HUES64 (cell line): ENCODE data around the gene TLE6.
"Not testable (repeated sequence)": the region's sequence is repeated elsewhere in the genome, so short reads cannot be mapped to it uniquely, and the experiment has no call there.

Source experiments
- H3K27ac ChIP-seq: 2 replicates; pipeline ENCODE4 v1.7.0; 2013; ENCODE audit warnings: low read depth, low read length, inconsistent platforms
- H3K27me3 ChIP-seq: 2 replicates; pipeline ENCODE4 v1.6.1; 2013; ENCODE audit warnings: mild to moderate bottlenecking, low read length; ENCODE audit not compliant: insufficient read depth
- H3K36me3 ChIP-seq: 2 replicates; pipeline ENCODE4 v1.6.1; 2013; ENCODE audit warnings: mild to moderate bottlenecking, low read length; ENCODE audit not compliant: insufficient read depth
- H3K4me1 ChIP-seq: 2 replicates; pipeline ENCODE4 v1.6.1; 2013; ENCODE audit warnings: mild to moderate bottlenecking, low read length, moderate library complexity; ENCODE audit not compliant: insufficient read depth
- H3K4me3 ChIP-seq: 2 replicates; pipeline ENCODE4 v1.5.1; 2013; ENCODE audit warnings: mild to moderate bottlenecking, low read length, moderate library complexity
- H3K9ac ChIP-seq: 2 replicates; pipeline ENCODE4 v1.6.1; 2013; ENCODE audit warnings: mild to moderate bottlenecking, low read depth, low read length
- H3K9me3 ChIP-seq: 2 replicates; pipeline ENCODE4 v1.6.1; 2013; ENCODE audit warnings: low read depth, low read length; ENCODE audit not compliant: insufficient read depth
- WGBS: fragments of 150-250, 120-280 bp; methylation state at CpG from one replicate; pipeline ENCODE4 v1.1.7; 2013; ENCODE audit warnings: missing lambda C conversion rate; 5-methylcytosine and 5-hydroxymethylcytosine counted together

Gene TLE6

GRCh38 chr19:2988568-2988967, 11.2 kb downstream of the TLE6 start:
- Histone ChIP-seq H3K4me3 (no peak overlapping the region), H3K27ac (no peak overlapping the region), H3K9ac (no peak overlapping the region), H3K4me1 (peaks cover 16% of the 10 kb centered on the region), H3K36me3 (no peaks in the 10 kb centered on the region), H3K9me3 (no peaks in the 10 kb centered on the region), H3K27me3 (peaks cover 38% of the 10 kb centered on the region)
- WGBS: 85% methylated on average over 3 of the region's 3 CpGs

GRCh38 chr19:2989236-2989946, 12.0 kb downstream of the TLE6 start:
- 88% methylated on average over 15 of the region's 15 CpGs for WGBS

GRCh38 chr19:2992333-2992732, 15.0 kb downstream of the TLE6 start:
- H3K9ac ChIP-seq, H3K36me3 ChIP-seq, H3K9me3 ChIP-seq, H3K4me1 ChIP-seq, H3K4me3 ChIP-seq, H3K27ac ChIP-seq: not testable (repeated sequence)
- peaks cover 11% of the 10 kb centered on the region for H3K27me3 ChIP-seq
- WGBS: 94% methylated on average over 11 of the region's 11 CpGs

More at GRCh38 chr19:2989236-2989946, 12.0 kb downstream of the TLE6 start:
- Histone ChIP-seq H3K4me1 (peaks cover 16% of the 10 kb centered on the region), H3K36me3 (no peaks in the 10 kb centered on the region), H3K4me3 (no peak overlapping the region), H3K27me3 (peaks cover 35% of the 10 kb centered on the region), H3K9ac (no peak overlapping the region), H3K9me3 (no peaks in the 10 kb centered on the region), H3K27ac (no peak overlapping the region)

GRCh38 chr19:2992958-2993357, 15.6 kb downstream of the TLE6 start:
- WGBS: 72% methylated on average over 13 of the region's 14 CpGs
- H3K4me3 ChIP-seq: no peak overlapping the region
- H3K9ac ChIP-seq: no peak overlapping the region

GRCh38 chr19:2993579-2993978, 16.2 kb downstream of the TLE6 start:
- no peaks in the 10 kb centered on the region for H3K36me3 ChIP-seq
- H3K27ac ChIP-seq: no peak overlapping the region
- H3K27me3 ChIP-seq: peaks cover 3% of the 10 kb centered on the region; the same call in 1 of the 2 replicates
- H3K9ac ChIP-seq: no peak overlapping the region
- H3K4me3 ChIP-seq: no peak overlapping the region
- 81% methylated on average over 9 of the region's 9 CpGs for WGBS
- no peaks in the 10 kb centered on the region for H3K4me1 ChIP-seq
- no peaks in the 10 kb centered on the region for H3K9me3 ChIP-seq

More at GRCh38 chr19:2992958-2993357, 15.6 kb downstream of the TLE6 start:
- no peaks in the 10 kb centered on the region for H3K36me3 ChIP-seq
- H3K9me3 ChIP-seq: no peaks in the 10 kb centered on the region
- H3K27me3 ChIP-seq: peaks cover 8% of the 10 kb centered on the region
- peaks cover under 1% of the 10 kb centered on the region; the same call in 1 of the 2 replicates for H3K4me1 ChIP-seq
- no peak overlapping the region for H3K27ac ChIP-seq

GRCh38 chr19:2994588-2995131, 17.3 kb downstream of the TLE6 start:
- no peaks in the 10 kb centered on the region for H3K9me3 ChIP-seq
- no peaks in the 10 kb centered on the region for H3K4me1 ChIP-seq
- 76% methylated on average over 13 of the region's 15 CpGs for WGBS
- no peaks in the 10 kb centered on the region for H3K36me3 ChIP-seq
- no peak overlapping the region for H3K27ac ChIP-seq
- no peak overlapping the region for H3K9ac ChIP-seq
- no peaks in the 10 kb centered on the region for H3K27me3 ChIP-seq
- H3K4me3 ChIP-seq: no peak overlapping the region

GRCh38 chr19:2997720-2998119, 20.4 kb downstream of the TLE6 start:
- no peak overlapping the region for H3K27ac ChIP-seq
- H3K27me3 ChIP-seq: no peaks in the 10 kb centered on the region
- H3K36me3 ChIP-seq: no peaks in the 10 kb centered on the region
- H3K9me3 ChIP-seq: no peaks in the 10 kb centered on the region
- no peak overlapping the region for H3K9ac ChIP-seq
- no peaks in the 10 kb centered on the region for H3K4me1 ChIP-seq
- no peak overlapping the region for H3K4me3 ChIP-seq
- 79% methylated on average over 13 of the region's 13 CpGs for WGBS

GRCh38 chr19:2998642-2999041, 21.3 kb downstream of the TLE6 start:
- H3K27me3 ChIP-seq: no peaks in the 10 kb centered on the region
- WGBS: 95% methylated on average over 11 of the region's 11 CpGs

GRCh38 chr19:3001235-3001800, 24.0 kb downstream of the TLE6 start:
- Histone ChIP-seq H3K9ac (no peak overlapping the region), H3K4me3 (no peak overlapping the region), H3K9me3 (no peaks in the 10 kb centered on the region), H3K27me3 (no peaks in the 10 kb centered on the region), H3K4me1 (no peaks in the 10 kb centered on the region), H3K27ac (no peak overlapping the region), H3K36me3 (no peaks in the 10 kb centered on the region)
- 97% methylated on average over 6 of the region's 6 CpGs for WGBS

More at GRCh38 chr19:2998642-2999041, 21.3 kb downstream of the TLE6 start:
- H3K36me3 ChIP-seq: no peaks in the 10 kb centered on the region
- H3K27ac ChIP-seq: no peak overlapping the region
- no peaks in the 10 kb centered on the region for H3K9me3 ChIP-seq
- H3K4me3 ChIP-seq: no peak overlapping the region
- H3K4me1 ChIP-seq: no peaks in the 10 kb centered on the region
- H3K9ac ChIP-seq: no peak overlapping the region

GRCh38 chr19:3003046-3003445, 25.7 kb downstream of the TLE6 start:
- no peaks in the 10 kb centered on the region for H3K27me3 ChIP-seq
- no peaks in the 10 kb centered on the region for H3K4me1 ChIP-seq
- H3K9ac ChIP-seq: no peak overlapping the region
- no peak overlapping the region for H3K4me3 ChIP-seq
- no peak overlapping the region for H3K27ac ChIP-seq
- H3K9me3 ChIP-seq: no peaks in the 10 kb centered on the region
- H3K36me3 ChIP-seq: no peaks in the 10 kb centered on the region
- WGBS: 90% methylated on average over 6 of the region's 7 CpGs

GRCh38 chr19:3004522-3004921, 27.2 kb downstream of the TLE6 start:
- WGBS: 80% methylated on average over 4 of the region's 4 CpGs
- Histone ChIP-seq H3K9ac (no peak overlapping the region), H3K9me3 (no peaks in the 10 kb centered on the region)

More at GRCh38 chr19:3004522-3004921, 27.2 kb downstream of the TLE6 start:
- Histone ChIP-seq H3K4me1 (no peaks in the 10 kb centered on the region), H3K36me3 (no peaks in the 10 kb centered on the region), H3K27ac (no peak overlapping the region), H3K27me3 (no peaks in the 10 kb centered on the region), H3K4me3 (no peak overlapping the region)
